HG03280 (cell line): Measurements from ENCODE around the gene TNFRSF8.
A peak's percentile ranks its signal among the peaks of the same experiment; 100 is the strongest.

Experiments
- ATAC-seq: cut with Tn5 transposase; IDR thresholded peaks from one replicate; pipeline ENCODE4 v1.9.1; 2021; ENCODE audit warnings: mild to moderate bottlenecking, moderate library complexity; ENCODE audit not compliant: unreplicated experiment

TNFRSF8 gene

DNA sequence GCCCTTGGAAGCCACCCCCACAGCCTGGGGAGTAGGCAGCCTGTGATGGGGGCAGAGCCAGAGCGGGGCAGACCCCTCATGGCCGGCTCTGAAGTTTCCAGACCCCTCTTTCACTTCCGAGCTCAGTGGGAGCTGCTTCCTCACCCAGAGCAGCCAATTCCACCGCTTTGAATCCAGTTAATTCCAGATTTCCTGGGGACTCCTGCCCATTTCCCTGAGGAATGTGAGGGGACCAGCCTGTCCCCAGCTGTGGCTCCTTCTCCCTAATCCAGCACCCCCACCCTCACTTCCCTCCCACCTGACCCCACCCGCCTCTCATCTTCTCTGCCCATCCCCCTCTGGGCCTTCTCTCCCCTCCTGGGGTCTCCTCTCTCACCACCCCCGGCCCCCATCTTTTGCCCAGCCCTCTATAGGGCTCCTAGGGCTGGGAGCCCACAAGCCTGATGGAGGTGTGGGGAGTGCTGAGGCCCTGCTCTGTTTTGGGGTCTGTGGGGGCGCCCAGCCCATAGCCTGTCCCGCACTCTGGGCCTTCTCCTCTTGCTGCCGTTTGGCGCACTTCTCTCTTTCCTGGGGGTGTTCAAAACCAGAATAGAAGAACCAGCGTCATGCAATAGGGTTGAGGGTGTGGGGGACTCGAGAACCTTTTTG is 77.5 kb downstream of the TNFRSF8 start:
- no peak for ATAC-seq

DNA sequence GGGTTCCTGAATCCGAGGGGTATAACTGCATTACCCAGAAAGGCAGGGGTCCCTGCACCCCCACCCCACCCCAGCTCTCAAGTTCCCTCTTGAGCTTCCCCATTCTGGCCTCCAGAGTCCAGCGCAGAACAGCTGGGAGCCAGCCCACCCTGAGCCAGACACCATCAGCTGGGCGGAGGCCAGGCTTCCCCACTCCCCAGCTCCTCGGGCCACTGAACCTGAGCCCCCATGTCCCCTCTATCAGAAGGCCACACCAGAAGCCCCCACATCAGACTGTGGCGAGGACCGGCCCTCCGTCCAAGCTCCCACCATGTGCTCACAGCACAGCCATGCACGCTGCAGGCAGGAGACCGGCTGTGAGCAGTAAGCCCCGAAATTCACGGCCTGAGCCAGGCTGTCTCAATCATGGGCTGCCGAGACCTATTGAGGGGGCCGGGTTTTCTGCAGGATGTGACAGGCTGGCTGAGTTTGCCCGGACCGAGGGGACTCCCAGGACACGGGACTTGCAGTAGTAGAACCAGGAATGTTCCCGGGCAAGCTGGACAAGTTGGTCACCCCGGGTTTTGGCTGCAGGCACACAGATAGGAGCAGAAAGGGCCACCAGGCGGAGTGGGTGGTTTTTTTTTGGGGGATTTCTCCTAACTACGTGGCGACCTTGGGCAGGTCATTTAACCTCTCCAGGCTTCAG is 78.2 kb downstream of the TNFRSF8 start:
- ATAC-seq = no peak

DNA sequence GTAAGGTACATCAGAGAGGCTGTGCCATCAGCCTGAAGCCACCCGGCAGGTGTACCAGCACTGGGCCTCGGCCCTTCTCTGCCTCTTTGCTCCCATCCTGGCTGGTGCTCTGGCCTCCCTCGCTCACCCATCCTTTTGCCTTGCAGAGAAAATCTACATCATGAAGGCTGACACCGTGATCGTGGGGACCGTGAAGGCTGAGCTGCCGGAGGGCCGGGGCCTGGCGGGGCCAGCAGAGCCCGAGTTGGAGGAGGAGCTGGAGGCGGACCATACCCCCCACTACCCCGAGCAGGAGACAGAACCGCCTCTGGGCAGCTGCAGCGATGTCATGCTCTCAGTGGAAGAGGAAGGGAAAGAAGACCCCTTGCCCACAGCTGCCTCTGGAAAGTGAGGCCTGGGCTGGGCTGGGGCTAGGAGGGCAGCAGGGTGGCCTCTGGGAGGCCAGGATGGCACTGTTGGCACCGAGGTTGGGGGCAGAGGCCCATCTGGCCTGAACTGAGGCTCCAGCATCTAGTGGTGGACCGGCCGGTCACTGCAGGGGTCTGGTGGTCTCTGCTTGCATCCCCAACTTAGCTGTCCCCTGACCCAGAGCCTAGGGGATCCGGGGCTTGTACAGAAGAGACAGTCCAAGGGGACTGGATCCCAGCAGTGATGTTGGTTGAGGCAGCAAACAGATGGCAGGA is 79.2 kb downstream of the TNFRSF8 start:
- ATAC-seq = no peak

DNA sequence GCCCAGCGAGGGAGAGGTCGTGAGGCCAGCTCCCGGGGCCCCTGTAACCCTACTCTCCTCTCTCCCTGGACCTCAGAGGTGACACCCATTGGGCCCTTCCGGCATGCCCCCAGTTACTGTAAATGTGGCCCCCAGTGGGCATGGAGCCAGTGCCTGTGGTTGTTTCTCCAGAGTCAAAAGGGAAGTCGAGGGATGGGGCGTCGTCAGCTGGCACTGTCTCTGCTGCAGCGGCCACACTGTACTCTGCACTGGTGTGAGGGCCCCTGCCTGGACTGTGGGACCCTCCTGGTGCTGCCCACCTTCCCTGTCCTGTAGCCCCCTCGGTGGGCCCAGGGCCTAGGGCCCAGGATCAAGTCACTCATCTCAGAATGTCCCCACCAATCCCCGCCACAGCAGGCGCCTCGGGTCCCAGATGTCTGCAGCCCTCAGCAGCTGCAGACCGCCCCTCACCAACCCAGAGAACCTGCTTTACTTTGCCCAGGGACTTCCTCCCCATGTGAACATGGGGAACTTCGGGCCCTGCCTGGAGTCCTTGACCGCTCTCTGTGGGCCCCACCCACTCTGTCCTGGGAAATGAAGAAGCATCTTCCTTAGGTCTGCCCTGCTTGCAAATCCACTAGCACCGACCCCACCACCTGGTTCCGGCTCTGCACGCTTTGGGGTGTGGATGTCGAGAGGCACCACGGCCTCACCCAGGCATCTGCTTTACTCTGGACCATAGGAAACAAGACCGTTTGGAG is 80.0 kb downstream of the TNFRSF8 start:
- ATAC-seq = no peak

DNA sequence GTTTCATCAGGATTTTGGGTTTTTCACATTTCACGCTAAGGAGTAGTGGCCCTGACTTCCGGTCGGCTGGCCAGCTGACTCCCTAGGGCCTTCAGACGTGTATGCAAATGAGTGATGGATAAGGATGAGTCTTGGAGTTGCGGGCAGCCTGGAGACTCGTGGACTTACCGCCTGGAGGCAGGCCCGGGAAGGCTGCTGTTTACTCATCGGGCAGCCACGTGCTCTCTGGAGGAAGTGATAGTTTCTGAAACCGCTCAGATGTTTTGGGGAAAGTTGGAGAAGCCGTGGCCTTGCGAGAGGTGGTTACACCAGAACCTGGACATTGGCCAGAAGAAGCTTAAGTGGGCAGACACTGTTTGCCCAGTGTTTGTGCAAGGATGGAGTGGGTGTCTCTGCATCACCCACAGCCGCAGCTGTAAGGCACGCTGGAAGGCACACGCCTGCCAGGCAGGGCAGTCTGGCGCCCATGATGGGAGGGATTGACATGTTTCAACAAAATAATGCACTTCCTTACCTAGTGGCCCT is 80.6 kb downstream of the TNFRSF8 start:
- ATAC-seq = no peak

DNA sequence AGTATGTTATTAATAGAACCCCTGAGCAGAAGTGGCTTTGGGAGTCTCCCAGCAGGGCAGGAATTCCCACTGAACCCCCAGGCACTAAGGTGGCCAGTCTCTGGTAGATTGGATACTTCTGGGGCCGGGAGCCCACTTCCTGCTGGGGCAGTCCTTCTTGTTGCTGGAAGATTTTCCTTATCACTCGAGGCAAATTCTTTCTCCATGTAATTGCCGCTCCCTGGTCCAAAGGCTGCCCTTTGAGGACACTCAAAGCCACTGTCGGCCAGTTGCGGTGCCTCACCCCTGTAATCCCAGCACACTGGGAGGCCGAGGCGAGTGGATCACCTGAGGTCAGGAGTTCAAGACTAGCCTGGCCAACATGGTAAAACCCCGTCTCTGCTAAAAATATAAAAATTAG is 81.1 kb downstream of the TNFRSF8 start:
- no peak for ATAC-seq

DNA sequence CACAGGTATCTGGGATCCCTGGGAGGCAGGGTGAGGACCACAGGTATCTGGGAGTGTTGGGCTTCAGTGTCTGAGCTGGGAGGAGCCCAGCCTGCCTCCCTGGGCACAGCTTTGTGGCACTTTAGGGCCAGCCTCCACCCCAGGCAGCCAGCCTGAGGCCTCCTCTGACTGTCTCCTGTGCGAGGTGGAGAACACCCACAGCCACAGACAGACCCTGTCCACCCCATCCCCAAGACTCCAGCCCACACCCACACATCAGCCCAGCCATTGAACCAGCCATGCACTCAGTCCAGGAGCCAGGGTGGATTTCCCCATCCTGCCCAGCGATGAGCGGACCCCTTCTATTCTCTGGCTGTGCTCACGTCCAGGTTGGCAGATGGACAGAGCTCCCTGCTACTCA is 81.9 kb downstream of the TNFRSF8 start:
- no peak for ATAC-seq

DNA sequence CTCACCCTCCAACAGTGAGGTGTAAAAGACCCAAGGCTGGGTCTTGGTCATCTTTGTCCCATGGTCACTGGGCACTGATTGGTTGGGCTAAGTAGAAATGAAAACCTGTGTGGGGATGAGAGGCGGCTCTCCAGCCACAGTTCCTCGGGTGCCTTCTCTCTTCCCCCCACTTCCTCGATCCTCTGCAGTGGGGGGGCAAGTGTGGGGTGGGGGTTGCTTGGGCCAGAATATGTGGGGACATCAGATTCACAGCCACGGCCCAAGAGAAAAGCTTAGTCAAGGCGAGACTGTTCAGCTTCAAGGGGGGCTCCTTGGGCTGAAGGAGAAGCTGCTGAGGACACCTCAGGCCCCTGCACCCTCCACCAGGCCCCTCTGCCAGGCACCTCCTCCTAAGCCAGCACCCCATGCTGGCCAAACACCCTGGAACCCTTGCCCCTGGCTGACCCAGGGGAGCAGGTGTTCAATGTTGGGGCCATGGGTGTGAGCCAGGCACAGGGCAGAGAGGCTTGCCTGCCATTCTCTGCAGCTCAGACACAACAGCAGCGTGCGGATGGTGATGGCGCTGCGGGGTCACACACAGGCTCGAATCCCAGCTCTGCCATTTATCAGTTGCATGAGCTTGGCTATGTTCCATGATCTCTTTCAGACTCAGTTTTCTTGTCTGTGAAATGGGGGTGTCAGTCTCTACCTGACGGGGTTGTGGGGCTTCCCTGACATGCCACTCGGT is 82.7 kb downstream of the TNFRSF8 start:
- ATAC-seq = no peak

DNA sequence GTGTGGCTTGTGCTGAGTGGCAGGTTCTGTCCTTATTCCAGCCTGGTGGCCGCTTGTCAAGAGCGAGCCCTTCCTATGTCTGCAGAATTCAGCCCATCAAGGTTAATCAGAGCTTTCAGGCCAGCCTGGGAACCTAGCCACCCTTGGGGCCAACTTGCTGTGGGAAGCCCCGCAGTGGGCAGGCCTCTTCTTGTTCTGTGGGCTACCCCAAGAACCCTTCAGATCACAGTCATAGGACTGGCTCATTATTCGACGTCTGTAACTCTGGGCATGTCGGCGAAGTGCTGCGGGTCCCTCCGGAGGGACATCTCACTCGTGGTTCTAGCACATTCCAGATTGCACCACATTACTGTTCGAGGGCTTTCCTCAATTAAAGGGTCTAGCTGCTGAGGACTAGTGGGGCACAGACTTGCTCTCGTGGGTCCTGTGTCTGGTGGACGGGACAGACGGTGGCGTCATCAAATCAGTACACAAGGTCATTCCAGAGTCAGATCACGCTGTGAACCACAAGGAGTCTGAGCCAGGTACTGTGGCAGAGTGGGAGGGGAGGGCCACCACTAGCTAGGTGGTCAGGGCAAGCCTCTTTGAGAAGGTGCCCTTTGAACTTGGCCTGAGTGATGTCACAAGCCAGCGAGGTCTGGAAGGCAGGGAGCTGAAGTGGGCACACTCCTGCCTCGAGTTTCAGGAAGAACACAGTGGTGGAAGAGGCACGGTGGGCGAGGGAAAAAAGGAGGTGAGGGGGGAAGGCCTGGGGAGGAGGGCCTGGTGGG is 83.4 kb downstream of the TNFRSF8 start:
- no peak for ATAC-seq

DNA sequence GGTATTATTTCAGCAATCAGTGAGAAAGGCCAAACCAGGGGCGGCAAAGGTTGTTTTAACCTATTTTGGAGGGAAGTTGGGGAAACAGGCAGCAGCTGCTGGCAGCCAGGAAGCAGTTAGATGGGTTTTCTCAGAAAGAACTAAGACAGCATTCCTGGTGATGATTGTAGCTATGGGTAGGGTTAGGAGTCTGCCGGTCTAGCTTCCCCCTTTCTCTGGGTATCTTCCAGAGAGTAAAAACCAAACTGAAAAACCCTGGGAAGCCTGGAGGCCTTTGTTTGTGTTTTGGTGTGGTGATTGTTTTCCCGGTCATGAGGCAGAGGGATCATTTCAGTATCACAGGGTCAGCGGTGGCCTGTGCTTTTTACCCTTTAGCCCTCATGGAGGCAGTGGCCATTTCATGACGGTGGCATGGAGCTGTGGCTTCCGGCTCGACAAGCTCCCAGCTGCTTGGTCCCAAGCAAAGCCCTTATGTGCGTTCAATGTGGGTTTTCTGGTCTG is 84.1 kb downstream of the TNFRSF8 start:
- no peak for ATAC-seq

DNA sequence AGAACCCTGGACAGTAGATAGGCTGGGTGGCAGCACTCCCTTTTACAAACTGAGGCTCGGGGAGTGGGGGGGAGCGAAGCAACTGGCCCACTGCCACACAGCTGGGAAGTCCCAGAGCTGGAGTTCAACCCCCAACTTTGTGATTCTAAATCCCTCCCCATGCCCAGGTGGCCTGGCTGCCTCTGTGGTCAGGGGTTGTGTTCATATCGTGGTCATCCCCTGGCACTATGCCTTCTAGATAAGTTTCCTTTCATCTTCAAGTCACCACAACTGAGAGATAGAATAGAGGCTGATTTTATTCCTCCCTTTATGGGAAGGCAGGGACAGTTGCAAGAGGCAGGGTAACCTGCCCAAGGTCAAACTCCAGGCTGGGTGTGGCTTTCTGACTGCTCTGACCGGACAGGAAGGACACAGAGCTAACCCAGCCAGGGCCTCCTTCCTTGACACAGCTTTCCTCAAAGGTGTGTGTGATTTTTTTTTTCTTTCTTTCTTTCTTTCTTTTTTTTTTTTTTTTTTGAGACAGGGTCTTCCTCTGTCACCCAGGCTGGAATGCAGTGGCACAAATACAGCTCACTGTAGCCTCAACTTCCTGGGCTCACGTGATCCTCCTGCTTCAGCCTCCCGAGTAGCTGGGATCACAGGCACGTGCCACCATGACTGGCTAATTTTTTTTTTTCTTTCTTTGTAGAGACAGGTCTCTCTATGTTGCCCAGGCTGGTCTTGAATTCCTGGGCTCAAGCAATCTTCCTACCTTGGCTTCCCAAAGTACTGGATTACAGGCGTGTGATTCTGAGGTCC is 85.3 kb downstream of the TNFRSF8 start:
- ATAC-seq = no peak

DNA sequence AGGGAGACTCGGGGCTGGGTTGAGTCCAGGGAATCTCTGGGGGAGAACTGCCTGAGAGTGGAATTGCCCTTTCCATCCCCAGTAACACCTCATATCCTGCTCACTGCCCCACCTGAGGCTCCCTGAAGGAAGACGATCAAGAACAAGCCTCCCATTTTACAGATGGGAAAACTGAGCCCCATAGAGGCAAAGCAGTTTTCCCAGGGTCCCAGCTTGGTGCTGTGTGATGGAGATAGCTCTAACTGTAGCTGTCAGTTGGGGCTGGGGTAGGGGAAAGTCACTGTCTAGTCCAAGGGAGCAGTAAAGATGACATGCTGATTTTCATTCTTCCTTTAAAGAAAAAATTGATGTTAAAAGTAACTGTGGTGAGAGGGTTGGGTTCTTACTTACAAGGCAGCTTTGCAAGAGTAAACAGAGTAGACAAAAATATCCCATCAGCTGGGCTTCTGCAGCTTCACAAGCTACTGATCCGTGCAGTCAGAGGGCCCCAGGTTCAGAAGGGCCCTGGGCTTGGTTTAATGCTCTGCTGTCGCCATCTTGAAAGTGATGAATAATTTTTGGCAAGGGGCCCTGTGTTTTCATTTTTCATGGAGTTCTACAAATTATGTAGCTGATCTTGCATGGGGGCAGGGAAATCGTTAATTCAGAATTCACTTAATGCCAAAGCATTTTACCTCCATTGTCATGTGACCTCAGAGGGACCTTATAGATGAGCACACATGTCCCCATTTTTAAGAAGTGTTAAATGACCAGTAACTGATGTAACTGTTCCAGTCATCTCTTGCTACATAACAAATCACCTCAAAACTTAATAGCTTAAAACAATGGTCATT is 86.1 kb downstream of the TNFRSF8 start:
- ATAC-seq = no peak

DNA sequence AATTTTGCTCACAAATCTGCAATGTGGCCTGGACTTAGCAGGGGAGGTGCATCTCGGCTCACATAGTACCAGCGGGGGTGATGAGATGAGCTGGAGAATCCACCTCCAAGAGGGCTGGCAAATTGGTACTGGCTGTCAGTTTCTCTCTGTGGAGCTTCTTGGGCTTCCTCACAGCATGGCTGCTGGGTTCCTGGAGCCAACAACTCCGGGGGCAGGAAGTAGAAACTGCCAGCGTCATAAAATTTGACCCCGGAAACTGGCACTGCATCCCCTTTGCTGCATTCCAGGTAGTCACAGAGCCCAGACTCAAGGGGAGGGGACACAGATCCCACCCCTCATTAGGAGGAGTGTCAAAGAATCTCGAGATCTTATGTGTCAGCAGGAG is 86.7 kb downstream of the TNFRSF8 start:
- no peak for ATAC-seq

DNA sequence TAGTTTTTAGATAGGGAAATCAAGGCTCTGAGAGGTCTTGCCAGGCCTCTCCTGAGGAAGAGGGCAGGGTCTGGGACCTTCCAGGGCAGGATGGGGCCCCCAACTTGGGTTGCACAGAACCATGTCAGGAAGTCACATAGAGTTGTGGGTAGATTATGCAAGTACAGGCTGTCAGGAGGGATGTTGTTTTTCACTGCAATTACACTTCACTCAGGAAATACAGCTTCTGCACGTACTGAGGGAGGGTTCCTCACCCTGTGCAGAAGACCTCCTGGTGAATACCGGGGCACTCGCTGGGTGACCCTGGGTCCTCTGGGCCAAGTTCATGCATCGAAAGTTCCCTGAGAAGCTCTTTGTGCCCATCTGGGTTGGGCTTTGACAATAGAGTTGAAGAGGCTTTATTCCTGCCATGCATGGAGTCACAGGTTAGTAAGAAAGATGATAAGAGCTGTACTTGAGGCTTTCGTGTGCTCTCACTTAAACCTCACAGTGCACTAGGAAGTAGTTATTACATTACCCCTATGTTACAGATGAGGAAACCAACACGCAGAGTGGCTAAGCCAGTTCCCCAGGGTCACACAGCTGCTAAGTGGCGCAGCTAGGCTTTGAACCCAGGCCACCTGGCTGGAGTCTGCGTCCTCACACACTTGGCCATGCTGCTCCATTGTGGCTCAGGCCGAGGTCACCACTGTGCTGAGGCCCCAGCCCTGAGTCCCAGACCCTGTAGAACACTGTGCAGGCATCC is 87.5 kb downstream of the TNFRSF8 start:
- ATAC-seq = no peak

DNA sequence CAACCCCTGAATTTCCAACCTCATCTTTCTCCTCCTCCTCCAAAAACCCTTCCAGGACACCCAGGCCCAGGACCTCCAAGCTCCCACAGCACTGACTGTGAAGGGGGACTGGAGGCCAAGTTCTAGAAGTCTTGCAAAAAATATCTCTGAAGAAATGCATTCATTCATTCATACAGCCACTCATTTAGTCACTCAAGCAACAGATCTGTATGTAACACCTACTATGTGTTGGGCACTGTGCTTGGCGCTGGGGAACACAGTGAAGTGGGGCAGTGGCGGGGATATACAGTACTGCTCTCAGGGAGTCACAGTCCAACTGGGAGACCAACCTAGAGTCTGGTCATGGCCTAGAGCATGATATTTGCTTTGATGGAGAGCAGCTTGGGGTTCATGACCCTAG is 88.4 kb downstream of the TNFRSF8 start:
- ATAC-seq = no peak

DNA sequence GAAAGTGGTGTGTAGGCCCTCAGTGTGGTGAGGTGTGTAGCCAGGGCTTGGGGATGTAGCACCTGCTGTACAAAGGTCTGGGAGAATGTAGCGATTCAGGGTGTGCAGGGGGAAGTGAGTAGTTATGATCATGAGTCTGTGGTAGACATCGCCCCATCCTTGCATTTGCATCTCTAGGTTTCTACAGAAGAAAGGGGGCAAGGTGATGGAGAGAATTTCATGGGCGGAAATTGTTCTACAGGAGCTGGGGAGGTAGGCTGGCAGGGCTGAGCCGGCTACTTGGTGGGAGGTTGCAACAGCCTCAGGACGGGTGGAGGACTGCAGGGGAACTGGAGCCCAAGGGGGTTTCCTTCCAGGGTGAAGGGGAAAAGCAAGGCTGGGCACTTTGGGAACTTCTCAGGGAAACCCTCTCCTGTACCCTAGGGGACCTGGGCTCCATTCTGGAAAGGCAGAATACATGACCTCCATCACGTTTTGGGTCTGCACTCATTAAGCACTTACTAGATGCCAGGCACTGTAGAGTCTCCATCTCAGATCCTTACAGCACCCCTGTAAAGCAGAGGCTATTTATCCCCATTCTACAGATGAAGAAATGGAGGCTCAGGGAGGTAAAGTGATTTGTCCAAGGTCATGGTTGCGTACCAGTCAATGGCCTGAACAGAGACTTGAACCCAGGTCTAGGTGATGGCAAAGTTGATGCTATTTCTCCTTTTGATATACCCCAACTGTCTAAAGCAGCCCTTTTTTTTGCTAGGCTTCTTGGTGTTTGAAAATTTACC is 89.2 kb downstream of the TNFRSF8 start:
- peak; percentile 78 for ATAC-seq
